ENCODE data around the gene APOA4.

GRCh38 chr11:116828632-116829524, 5.8 kb upstream of the APOA4 start:
- TF ChIP-seq ZNF211 (tag by site-specific recombination; IDR thresholded peaks at IDR 0.05; ENCODE audit: low read depth) (no peak), HOXC10 (CRISPR knock-in tag; IDR thresholded peaks at IDR 0.05) (no peak), ZNF776 (tag by site-specific recombination; IDR thresholded peaks at IDR 0.05; ENCODE audit: borderline replicate concordance) (no peak), CTCF (tag by site-specific recombination; IDR thresholded peaks at IDR 0.05) (no peak), ZNF837 (tag by site-specific recombination; IDR thresholded peaks at IDR 0.05) (no peak), ZNF510 (tag by site-specific recombination; IDR thresholded peaks at IDR 0.05; ENCODE audit: insufficient replicate concordance) (no peak), ZBTB49 (tag by site-specific recombination; IDR thresholded peaks at IDR 0.05; ENCODE audit: low read depth) (no peak), ZNF175 (tag by site-specific recombination; IDR thresholded peaks at IDR 0.05) (no peak), ZNF639 (tag by site-specific recombination; IDR thresholded peaks at IDR 0.05) (no peak)
